Nephron progenitor cell (in vitro differentiated cells): ENCODE measurements around the gene KCNQ2.

Source experiments
- DNase-seq: peaks from one replicate; pipeline ENCODE4 v3.0.0; 2021
- H3K27ac Mint-ChIP-seq: 2 replicates; pipeline ENCODE4 v1.8.0; 2021; ENCODE audit warnings: mild to moderate bottlenecking, moderate library complexity, mixed read lengths
- H3K27me3 Mint-ChIP-seq: 2 replicates; pipeline ENCODE4 v1.8.0; 2021; ENCODE audit warnings: mild to moderate bottlenecking, low read depth, mixed read lengths; ENCODE audit not compliant: poor library complexity
- H3K36me3 Mint-ChIP-seq: 2 replicates; pipeline ENCODE4 v1.8.0; 2021; ENCODE audit warnings: low read depth, mixed read lengths
- H3K4me1 Mint-ChIP-seq: 2 replicates; pipeline ENCODE4 v1.8.0; 2021; ENCODE audit warnings: mixed read lengths
- H3K4me3 Mint-ChIP-seq: 2 replicates; pipeline ENCODE4 v1.8.0; 2021; ENCODE audit warnings: mild to moderate bottlenecking, moderate library complexity, mixed read lengths
- H3K9me3 Mint-ChIP-seq: 2 replicates; pipeline ENCODE4 v1.8.0; 2021; ENCODE audit warnings: mild to moderate bottlenecking, moderate library complexity, mixed read lengths
- TF ChIP-seq, protein P1 (sequence below): fragments of 200-600 bp; sonication (generic); IDR thresholded peaks from 2 replicates; pipeline ENCODE4 v1.5.0; 2021; ENCODE audit warnings: antibody characterized with exemption

The KCNQ2 gene

GRCh38 chr20:63420359-63421093 is 51.9 kb downstream of the KCNQ2 start:
- Mint-ChIP-seq H3K27ac (peak overlapping the region; percentile 66), H3K36me3 (peaks cover 9% of the 10 kb centered on the region)

DNA sequence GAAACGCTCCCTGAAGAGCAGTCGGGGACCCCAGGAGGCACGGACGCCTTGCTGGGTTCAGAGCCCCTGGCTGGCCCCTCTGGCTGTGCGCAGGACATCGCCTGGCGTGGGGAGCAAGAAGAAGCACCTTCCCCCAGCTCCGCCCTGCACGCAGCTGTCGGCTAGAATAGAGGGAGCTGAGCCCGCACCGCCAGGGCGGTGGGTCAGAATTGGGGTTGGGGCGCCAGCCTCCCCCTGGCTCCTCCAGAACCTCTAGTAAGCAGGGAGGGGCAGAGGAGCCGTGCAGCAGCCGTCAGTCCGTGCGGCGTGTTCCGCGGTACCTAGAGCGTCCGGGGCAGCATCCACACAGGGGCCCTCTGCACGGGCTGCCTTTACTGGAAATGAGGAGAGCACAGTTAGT is 53.2 kb downstream of the KCNQ2 start:
- TF ChIP-seq, protein P1, sequence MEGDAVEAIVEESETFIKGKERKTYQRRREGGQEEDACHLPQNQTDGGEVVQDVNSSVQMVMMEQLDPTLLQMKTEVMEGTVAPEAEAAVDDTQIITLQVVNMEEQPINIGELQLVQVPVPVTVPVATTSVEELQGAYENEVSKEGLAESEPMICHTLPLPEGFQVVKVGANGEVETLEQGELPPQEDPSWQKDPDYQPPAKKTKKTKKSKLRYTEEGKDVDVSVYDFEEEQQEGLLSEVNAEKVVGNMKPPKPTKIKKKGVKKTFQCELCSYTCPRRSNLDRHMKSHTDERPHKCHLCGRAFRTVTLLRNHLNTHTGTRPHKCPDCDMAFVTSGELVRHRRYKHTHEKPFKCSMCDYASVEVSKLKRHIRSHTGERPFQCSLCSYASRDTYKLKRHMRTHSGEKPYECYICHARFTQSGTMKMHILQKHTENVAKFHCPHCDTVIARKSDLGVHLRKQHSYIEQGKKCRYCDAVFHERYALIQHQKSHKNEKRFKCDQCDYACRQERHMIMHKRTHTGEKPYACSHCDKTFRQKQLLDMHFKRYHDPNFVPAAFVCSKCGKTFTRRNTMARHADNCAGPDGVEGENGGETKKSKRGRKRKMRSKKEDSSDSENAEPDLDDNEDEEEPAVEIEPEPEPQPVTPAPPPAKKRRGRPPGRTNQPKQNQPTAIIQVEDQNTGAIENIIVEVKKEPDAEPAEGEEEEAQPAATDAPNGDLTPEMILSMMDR, result no peak
- Mint-ChIP-seq H3K27me3 (peaks cover 4% of the 10 kb centered on the region), H3K9me3 (no peaks in the 10 kb centered on the region), H3K4me1 (peaks cover 14% of the 10 kb centered on the region), H3K36me3 (no peaks in the 10 kb centered on the region), H3K27ac (no peak overlapping the region), H3K4me3 (no peak overlapping the region)
- DNase-seq, result no peak

More at GRCh38 chr20:63420359-63421093, 51.9 kb downstream of the KCNQ2 start:
- peaks cover 23% of the 10 kb centered on the region for H3K4me1 Mint-ChIP-seq
- peaks cover 4% of the 10 kb centered on the region for H3K27me3 Mint-ChIP-seq
- H3K9me3 Mint-ChIP-seq, result peaks cover 4% of the 10 kb centered on the region
- no peak for DNase-seq
- TF ChIP-seq, protein P1, result no peak
- H3K4me3 Mint-ChIP-seq, result no peak overlapping the region

- no peak for DNase-seq
- TF ChIP-seq, protein P1, result no peak
- Mint-ChIP-seq H3K4me1 (peaks cover 18% of the 10 kb centered on the region), H3K4me3 (no peak overlapping the region), H3K27ac (no peak overlapping the region), H3K27me3 (peaks cover 4% of the 10 kb centered on the region), H3K36me3 (no peaks in the 10 kb centered on the region), H3K9me3 (no peaks in the 10 kb centered on the region)
Observed at GRCh38 chr20:63418617-63419016, 53.8 kb downstream of the KCNQ2 start.

GRCh38 chr20:63417738-63418120 is 54.7 kb downstream of the KCNQ2 start:
- Mint-ChIP-seq H3K4me3 (no peak overlapping the region), H3K27me3 (peaks cover 4% of the 10 kb centered on the region), H3K4me1 (peaks cover 23% of the 10 kb centered on the region), H3K9me3 (no peaks in the 10 kb centered on the region), H3K27ac (no peak overlapping the region), H3K36me3 (no peaks in the 10 kb centered on the region)
- no peak for DNase-seq
- TF ChIP-seq, protein P1, result no peak

- peaks cover 28% of the 10 kb centered on the region for H3K4me1 Mint-ChIP-seq
- peaks cover 4% of the 10 kb centered on the region for H3K27me3 Mint-ChIP-seq
- TF ChIP-seq, protein P1, result no peak
- peak overlapping the region; percentile 13 for H3K27ac Mint-ChIP-seq
- H3K9me3 Mint-ChIP-seq, result no peaks in the 10 kb centered on the region
- no peak overlapping the region for H3K4me3 Mint-ChIP-seq
- H3K36me3 Mint-ChIP-seq, result no peaks in the 10 kb centered on the region
- no peak for DNase-seq
Observed at GRCh38 chr20:63417097-63417737, 55.2 kb downstream of the KCNQ2 start.

DNA sequence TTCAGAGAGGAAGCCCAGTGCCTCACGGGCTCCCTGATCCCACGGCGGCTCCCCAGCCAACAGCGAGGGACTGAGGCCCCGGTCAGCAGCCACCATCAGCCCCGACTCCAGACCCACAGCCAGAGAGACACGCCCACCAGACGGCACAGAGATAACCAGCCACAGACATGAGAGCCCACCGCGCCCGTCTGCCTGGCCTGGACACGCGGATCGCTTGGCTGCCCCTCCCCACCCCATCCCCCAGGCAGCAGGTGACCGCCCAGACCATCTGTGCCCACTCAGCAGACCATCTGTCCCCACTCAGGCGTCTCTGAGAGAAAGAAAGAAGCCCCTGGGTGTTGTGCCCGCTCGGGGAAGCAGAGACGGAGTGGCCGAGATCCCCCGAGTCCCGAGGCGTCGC is 55.8 kb downstream of the KCNQ2 start:
- H3K27ac Mint-ChIP-seq, result no peak overlapping the region
- H3K9me3 Mint-ChIP-seq, result no peaks in the 10 kb centered on the region
- no peaks in the 10 kb centered on the region for H3K36me3 Mint-ChIP-seq
- H3K27me3 Mint-ChIP-seq, result peaks cover 4% of the 10 kb centered on the region
- no peak overlapping the region for H3K4me3 Mint-ChIP-seq
- TF ChIP-seq, protein P1, result no peak
- DNase-seq, result no peak
- peaks cover 34% of the 10 kb centered on the region for H3K4me1 Mint-ChIP-seq
